ENCODE results near the gene SEMA6D. TPM values are rescaled to one million over a fixed set of nuclear protein-coding genes. Genes with fewer than 3 reads are reported as not detected.
A peak's percentile ranks its signal among the peaks of the same experiment; 100 is the strongest.

The SEMA6D gene
- total and polyA plus RNA-seq, 2 donors from 2014 or later: 12.9 to 16.9 TPM

DNA sequence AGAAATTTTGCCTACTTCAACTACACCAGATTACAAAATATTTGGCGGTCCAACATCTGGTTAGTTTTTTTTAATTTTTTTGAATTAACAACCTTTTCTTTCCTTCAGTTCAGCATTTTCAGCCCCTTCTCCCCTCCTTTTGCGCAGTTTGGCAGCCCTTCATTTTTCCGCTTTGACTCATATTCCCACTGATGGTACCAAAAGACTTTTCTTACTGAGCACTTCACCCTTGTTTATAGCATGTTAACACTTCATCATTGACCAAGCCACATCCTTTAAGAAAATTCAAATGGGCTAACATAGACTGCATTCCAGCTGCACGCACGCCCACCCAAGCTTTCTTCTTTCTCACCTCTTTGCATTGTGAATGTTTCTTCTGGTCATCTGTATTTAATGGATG, 49.7 kb downstream of the SEMA6D start:
- Histone ChIP-seq H3K27me3 (ENCODE audit: control insufficient read depth, insufficient read depth, low read length) (no peaks in the 10 kb centered on the region), H3K9ac (ENCODE audit: low read length in 3 of 3) (no peak overlapping the region), H3K36me3 (ENCODE audit: control insufficient read depth in 2 of 3, insufficient read depth in 3 of 3, low read length in 3 of 3) (peaks cover 6 to 53% (median 17%) of the 10 kb centered on the region in 3 donors), H3K9me3 (ENCODE audit: control insufficient read depth in 2 of 3, insufficient read depth in 1 of 3, low read length in 3 of 3) (no peaks in the 10 kb centered on the region), H3K4me1 (ENCODE audit: control insufficient read depth in 2 of 3, insufficient read depth in 2 of 3, low read depth in 1 of 3, low read length in 3 of 3) (no peaks in the 10 kb centered on the region), H3K27ac (ENCODE audit: low read depth in 2 of 2, low read length in 2 of 2) (no peak overlapping the region), H3K4me3 (ENCODE audit: low read length in 3 of 3) (no peak overlapping the region)
- DNase-seq (no peak), FAIRE-seq (no peak)
- TF ChIP-seq, protein P1, sequence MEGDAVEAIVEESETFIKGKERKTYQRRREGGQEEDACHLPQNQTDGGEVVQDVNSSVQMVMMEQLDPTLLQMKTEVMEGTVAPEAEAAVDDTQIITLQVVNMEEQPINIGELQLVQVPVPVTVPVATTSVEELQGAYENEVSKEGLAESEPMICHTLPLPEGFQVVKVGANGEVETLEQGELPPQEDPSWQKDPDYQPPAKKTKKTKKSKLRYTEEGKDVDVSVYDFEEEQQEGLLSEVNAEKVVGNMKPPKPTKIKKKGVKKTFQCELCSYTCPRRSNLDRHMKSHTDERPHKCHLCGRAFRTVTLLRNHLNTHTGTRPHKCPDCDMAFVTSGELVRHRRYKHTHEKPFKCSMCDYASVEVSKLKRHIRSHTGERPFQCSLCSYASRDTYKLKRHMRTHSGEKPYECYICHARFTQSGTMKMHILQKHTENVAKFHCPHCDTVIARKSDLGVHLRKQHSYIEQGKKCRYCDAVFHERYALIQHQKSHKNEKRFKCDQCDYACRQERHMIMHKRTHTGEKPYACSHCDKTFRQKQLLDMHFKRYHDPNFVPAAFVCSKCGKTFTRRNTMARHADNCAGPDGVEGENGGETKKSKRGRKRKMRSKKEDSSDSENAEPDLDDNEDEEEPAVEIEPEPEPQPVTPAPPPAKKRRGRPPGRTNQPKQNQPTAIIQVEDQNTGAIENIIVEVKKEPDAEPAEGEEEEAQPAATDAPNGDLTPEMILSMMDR (IDR thresholded peaks at IDR 0.05; ENCODE audit: borderline replicate concordance, extremely low read depth, insufficient read depth): no peak
- intact Hi-C loops (cut with DNase I): no loop called here

DNA sequence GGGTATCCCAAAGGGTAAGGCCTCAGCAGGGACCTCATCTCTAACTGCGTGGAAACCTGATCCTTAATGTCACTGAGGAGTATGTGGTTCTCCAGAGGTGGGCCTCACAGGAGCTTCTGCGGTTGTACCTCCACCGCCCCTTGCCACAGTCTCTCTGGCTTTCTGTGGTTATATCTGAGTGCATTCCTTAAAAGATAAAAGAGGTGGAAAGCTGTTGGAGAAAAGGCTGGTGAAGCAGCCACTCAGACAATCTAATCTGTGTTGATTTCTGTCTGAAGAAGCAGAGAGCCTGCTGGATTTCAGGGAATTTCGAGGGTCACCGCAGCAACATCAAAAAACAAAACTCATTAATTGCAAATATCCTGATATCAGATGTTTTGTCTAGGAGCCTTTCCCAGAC, 51.4 kb downstream of the SEMA6D start:
- intact Hi-C loops (cut with DNase I): no loop called here
- no peak for FAIRE-seq
- TF ChIP-seq, protein P1 (IDR thresholded peaks at IDR 0.05; ENCODE audit: borderline replicate concordance, extremely low read depth, insufficient read depth): no peak

DNA sequence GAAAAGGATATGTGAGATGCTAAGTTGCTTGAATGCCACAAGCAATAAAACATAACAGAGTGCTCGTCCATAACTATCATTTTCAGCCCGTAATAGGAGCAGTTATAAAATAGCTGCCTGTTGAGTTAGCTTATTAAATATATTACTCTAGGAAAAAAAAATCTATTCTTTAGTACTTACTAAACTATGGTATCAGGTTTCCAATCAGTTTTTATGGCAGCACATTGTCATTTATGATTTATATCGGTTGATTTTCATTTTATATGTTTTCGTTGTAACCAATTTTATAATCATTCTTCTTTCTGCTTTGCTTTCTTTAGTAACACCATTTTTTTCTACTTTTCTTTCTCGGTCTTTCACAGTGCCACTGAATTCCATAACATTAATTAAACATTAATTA, 51.9 kb downstream of the SEMA6D start:
- DNase-seq (no peak), FAIRE-seq (no peak)
- Histone ChIP-seq H3K4me3 (ENCODE audit: low read length in 3 of 3) (no peak overlapping the region), H3K9me3 (ENCODE audit: control insufficient read depth in 2 of 3, insufficient read depth in 1 of 3, low read length in 3 of 3) (no peaks in the 10 kb centered on the region), H3K4me1 (ENCODE audit: control insufficient read depth in 2 of 3, insufficient read depth in 2 of 3, low read depth in 1 of 3, low read length in 3 of 3) (no peaks in the 10 kb centered on the region), H3K9ac (ENCODE audit: low read length in 3 of 3) (no peak overlapping the region), H3K27ac (ENCODE audit: low read depth in 2 of 2, low read length in 2 of 2) (no peak overlapping the region), H3K36me3 (ENCODE audit: control insufficient read depth in 2 of 3, insufficient read depth in 3 of 3, low read length in 3 of 3) (peaks cover 6 to 36% (median 14%) of the 10 kb centered on the region in 3 donors), H3K27me3 (ENCODE audit: control insufficient read depth, insufficient read depth, low read length) (no peaks in the 10 kb centered on the region)
- TF ChIP-seq, protein P1 (IDR thresholded peaks at IDR 0.05; ENCODE audit: borderline replicate concordance, extremely low read depth, insufficient read depth): no peak
- intact Hi-C loops (cut with DNase I): no loop called here

More for the DNA sequence above, 51.4 kb downstream of the SEMA6D start:
- Histone ChIP-seq H3K27ac (ENCODE audit: low read depth in 2 of 2, low read length in 2 of 2) (no peak overlapping the region), H3K9ac (ENCODE audit: low read length in 3 of 3) (no peak overlapping the region), H3K27me3 (ENCODE audit: control insufficient read depth, insufficient read depth, low read length) (no peaks in the 10 kb centered on the region), H3K4me3 (ENCODE audit: low read length in 3 of 3) (no peak overlapping the region), H3K36me3 (ENCODE audit: control insufficient read depth in 2 of 3, insufficient read depth in 3 of 3, low read length in 3 of 3) (peaks cover 6 to 41% (median 14%) of the 10 kb centered on the region in 3 donors), H3K4me1 (ENCODE audit: control insufficient read depth in 2 of 3, insufficient read depth in 2 of 3, low read depth in 1 of 3, low read length in 3 of 3) (no peaks in the 10 kb centered on the region), H3K9me3 (ENCODE audit: control insufficient read depth in 2 of 3, insufficient read depth in 1 of 3, low read length in 3 of 3) (no peaks in the 10 kb centered on the region)
- DNase-seq: peak in 1 of 5 donors; percentile 16

DNA sequence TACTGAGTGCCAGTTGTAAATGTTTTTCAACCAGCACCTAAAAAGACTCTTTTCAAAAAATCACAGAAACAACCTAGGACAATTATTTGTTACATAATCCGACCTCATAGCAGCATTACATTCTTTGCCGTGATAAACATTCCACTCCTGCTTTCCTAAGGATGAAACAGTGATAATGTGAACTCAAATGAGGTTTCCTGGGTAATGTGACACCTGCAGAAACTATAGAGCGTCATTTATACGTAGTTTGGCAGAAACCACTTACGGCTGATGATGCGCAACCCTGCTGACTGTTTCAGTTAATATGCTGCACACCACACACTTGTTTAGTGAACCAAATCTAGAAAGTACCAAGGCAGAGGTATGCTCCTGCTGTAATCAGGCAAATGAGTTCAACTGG, 55.8 kb downstream of the SEMA6D start:
- intact Hi-C loops (cut with DNase I): no loop called here
- FAIRE-seq: no peak
- peak in 3 of 5 donors; percentile 51 to 81 (median 75) for DNase-seq

More for the DNA sequence above, 55.8 kb downstream of the SEMA6D start:
- H3K9ac ChIP-seq (ENCODE audit: low read length in 3 of 3): no peak overlapping the region
- peaks cover 0 to 18% (median 9%) of the 10 kb centered on the region in 3 donors for H3K36me3 ChIP-seq (ENCODE audit: control insufficient read depth in 2 of 3, insufficient read depth in 3 of 3, low read length in 3 of 3)
- TF ChIP-seq, protein P1 (IDR thresholded peaks at IDR 0.05; ENCODE audit: borderline replicate concordance, extremely low read depth, insufficient read depth): no peak
- H3K4me1 ChIP-seq (ENCODE audit: control insufficient read depth in 2 of 3, insufficient read depth in 2 of 3, low read depth in 1 of 3, low read length in 3 of 3): no peaks in the 10 kb centered on the region
- no peak overlapping the region for H3K27ac ChIP-seq (ENCODE audit: low read depth in 2 of 2, low read length in 2 of 2)
- H3K4me3 ChIP-seq (ENCODE audit: low read length in 3 of 3): no peak overlapping the region
- no peaks in the 10 kb centered on the region for H3K27me3 ChIP-seq (ENCODE audit: control insufficient read depth, insufficient read depth, low read length)
- no peaks in the 10 kb centered on the region for H3K9me3 ChIP-seq (ENCODE audit: control insufficient read depth in 2 of 3, insufficient read depth in 1 of 3, low read length in 3 of 3)
